GM04503 (cell line): ENCODE results near the gene CDK5.

Experiments used
- DNase-seq: peaks from one replicate; pipeline ENCODE4 v3.0.0-alpha.2; 2012; ENCODE audit warnings: low read depth

CDK5 gene

GRCh38 chr7:151071032-151071866 is 13.6 kb upstream of the CDK5 start:
- no peak for DNase-seq

DNA sequence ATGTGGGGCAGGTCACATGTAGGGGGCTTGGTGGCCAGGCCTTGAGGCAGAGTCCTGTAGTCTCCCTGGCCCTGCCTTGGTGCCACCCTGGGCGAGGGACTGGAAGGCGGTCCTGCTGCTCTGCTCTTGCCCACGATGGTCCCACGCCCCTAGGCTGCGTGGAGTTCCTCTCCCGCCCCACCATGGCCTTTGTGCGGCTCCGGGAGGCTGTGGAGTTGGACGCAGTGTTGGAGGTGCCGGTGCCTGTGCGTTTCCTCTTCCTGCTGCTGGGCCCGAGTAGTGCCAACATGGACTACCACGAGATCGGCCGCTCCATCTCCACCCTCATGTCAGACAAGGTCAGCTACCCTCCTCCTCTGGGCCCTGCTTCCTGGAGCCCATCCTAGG is 12.9 kb upstream of the CDK5 start:
- no peak for DNase-seq

DNA sequence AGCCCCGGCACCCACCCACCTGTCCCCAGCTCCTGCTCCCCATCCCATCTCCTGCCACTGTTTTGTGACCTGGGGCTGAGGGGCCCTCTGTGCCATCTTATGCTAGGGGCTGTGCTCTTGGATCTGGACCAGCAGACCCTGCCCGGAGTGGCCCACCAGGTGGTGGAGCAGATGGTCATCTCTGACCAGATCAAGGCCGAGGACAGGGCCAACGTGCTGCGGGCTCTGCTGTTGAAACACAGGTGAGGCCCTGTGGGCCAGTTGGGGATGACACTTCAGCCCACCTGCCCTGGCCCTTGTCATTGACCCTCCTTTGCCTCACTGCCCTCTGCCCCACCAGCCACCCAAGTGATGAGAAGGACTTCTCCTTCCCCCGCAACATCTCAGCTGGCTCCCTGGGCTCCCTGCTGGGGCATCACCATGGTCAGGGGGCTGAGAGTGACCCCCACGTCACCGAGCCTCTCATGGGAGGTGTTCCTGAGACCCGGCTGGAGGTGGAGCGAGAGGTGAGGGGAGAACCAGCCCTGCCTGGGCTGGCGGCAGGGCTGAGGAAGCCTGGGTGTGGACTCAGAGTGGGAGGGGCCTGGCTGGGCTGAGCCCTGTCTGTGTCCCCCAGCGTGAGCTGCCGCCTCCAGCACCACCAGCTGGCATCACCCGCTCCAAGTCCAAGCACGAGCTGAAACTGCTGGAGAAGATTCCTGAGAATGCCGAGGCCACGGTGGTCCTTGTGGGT is 12.3 kb upstream of the CDK5 start:
- DNase-seq, result no peak

DNA sequence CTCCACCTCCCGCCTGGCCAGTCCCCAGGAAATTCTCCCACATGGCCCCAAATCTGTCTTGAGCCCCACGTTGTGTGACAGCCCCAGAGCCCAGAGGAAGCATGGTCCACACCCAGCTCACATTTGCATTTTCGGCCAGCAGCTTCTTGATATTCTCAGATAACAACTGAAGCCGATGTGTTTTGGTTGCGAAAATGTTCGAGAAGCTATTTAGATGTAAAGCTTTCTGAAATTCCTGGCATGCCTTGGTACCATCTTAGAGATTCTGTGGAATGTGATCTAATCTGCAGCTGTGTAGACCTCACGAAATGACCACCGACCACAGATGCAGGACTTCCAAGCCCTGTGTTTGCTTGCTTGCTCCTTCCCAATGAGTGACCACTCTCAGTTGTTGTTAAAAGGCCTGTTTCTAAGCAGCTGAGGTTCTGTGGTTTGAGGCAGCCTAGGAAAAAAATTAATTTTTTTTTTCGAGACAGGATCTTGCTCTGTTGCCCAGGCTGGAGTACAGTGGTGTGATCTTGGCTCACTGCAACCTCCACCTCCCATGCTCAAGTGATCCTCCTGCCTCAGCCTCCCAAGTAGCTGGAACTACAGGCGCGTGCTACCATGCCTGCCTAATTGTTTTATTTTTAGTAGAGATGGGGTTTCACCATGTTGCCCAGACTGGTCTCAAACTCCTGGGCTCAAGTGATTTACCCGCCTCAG is 10.5 kb upstream of the CDK5 start:
- DNase-seq, result no peak

DNA sequence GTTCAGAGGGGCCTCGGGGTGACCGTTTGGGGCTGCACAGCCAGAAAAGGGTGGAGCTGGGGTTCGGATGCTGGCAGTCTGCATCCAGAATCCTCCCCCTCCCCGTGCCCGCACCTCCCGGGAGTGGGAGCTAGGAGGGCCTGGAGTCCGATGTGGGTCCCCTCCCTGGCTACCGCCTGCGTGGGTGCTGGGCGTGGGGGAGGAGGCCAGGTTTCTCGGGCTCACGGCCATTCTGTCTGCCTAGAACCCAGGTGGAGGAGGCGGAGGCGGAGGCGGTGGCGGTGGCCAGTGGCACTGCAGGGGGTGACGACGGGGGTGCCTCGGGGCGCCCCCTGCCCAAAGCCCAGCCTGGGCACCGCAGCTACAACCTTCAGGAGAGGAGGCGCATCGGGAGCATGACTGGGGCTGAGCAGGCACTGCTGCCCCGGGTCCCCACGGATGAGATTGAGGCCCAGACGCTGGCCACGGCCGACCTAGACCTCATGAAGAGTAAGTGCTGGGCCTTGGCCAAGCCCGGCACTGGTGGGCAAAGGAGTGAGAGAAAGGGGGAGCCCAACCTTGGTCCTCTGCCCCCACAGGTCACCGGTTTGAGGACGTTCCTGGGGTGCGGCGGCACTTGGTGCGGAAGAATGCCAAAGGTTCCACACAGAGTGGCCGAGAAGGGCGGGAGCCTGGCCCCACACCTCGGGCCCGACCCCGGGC is 8.7 kb upstream of the CDK5 start:
- no peak for DNase-seq

DNA sequence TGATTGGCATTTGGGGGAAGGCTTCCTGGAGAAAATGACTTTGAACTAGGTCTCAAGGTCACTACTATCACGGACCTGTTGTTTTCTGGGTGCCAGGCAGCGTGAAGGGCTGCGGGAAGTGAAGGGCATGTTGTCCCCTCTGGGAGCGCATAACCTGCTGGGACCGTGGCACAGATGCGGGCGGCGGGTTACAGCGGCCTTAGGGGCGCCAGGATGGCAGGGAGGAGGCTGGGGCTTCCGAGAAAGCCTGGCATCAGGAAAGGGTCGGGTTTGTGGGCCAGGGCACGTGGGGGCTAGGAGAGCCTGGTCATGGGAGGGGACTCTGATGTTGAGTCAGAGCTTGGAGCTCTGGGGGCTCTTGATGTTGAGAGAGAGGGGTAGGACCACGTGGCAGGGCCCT is 7.8 kb upstream of the CDK5 start:
- no peak for DNase-seq

- DNase-seq, result no peak
Observed at GRCh38 chr7:151064993-151065392, 7.3 kb upstream of the CDK5 start.

GRCh38 chr7:151064454-151064853 is 6.8 kb upstream of the CDK5 start:
- DNase-seq, result no peak

GRCh38 chr7:151063212-151063561 is 5.5 kb upstream of the CDK5 start:
- no peak for DNase-seq

DNA sequence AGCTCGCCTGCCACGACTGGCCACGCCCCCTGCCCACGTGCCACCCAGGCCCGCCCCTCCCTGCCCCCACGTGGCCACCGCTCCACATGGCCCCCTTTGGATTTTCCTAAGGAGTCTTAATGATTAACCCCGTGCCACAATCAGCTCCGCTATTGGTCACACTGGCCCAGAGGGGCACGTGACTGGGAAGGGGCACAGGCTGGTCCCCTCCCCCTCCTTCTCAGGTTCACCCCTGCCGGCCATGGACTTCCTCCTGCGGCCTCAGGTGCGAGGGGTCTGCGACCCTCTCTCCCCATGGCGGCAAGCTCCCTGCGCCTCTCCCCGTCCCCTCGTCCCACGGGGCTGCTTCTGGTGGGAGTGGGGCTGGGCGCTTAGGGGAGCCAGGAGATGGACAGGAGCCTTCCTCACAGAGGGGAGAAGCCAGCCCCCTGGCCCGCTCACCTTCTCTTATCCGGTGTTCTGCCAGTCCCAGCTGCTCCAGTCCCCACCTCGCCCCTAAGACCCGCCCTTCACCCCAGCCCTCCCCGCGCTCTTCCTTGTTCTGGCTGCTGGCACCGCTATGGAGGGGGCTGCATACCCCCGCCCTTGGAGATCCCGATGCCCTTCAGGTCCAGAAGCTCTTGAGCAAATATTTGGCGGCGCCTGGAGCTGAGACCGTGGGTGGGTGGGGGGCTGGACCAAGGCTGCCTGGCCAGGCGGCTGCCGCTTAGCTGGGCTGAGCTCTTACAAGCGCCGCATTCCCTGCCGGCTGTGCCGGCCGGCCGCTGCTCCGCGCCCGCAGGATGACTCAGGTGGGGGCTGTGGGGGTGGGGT is 4.9 kb upstream of the CDK5 start:
- DNase-seq, result no peak

GRCh38 chr7:151062111-151062398 is 4.4 kb upstream of the CDK5 start:
- no peak for DNase-seq

DNA sequence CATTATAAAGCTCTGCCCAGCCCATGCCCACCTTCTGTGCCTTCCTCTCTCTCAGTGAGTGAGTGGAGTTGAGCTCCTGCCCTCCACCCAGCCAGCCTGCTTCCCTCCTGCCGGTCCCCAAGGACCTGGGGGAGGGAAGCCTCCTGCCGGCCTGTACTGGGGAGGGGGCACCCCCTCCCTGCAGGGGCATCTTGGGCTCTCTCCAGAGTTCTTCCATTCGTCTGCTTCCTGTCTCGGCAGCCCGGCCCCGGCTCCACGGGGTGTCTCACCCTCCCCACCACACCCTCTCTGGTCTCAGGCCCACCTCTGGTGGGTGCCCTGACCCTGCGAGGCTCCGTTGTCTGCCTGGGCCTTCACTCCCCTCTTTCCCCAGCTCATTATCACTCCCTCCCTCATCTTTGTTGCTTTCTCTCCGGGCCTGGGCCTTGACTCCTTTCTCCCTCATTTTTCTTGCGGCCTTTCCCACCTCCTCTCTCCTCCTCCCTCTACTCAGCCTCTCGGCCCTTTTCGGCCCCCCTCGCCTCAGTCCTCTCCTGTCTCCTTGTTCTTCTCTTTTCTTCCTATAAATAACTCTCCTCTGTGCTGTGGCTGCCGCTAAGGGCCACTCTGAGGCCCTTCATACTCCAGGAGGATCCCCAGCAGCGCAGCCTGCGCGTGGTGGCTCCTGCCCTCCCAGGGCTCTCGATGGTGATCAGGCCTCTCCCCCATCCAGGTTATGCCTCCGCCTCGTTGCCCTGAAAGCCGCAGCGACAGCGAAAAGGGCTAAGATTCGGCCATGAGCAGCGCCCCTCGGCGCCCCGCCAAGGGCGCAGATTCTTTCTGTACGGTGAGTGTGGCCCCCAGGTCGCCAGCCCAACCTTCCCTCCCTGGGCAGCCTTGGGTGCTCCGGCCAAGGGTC is 3.8 kb upstream of the CDK5 start:
- DNase-seq, result no peak

DNA sequence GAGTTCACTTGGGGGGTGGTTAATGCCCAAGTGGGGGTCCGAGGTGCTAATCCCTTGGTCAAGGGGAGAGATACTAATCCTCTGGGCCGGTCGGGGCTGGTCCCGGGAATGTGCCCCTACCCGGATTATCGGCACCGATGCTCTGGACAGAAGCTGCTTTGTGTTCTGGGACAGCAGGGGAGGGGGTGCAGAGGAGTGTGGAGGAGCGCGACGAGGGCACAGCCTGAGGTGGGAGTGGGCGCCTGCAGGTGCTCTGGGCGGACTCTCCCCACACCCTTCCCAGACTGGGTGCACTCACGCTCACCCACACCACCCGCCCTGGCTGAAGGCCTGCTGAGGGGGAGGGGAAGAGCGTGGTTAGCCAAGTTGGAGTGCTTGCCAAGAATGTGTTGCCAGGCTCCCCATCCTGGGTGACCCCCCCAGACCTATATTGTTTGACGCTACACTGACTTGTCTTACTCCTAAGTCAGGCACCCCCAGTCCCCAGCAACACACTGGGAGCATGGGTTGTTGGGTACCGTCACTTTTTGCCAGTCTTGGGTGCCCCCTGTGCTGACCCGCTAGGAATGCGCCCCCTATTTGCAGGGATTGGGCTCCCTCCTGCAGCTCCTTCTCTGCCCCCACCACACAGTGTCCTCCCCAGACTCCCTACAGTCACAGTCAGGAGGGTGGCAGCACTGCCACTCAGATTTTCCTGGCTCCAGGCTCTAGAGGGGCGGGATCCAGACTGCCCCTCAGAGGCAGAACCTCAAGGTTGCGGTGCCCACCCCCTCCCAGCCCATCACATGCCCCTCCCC is 2.9 kb upstream of the CDK5 start:
- DNase-seq, result no peak

GRCh38 chr7:151060113-151060415 is 2.4 kb upstream of the CDK5 start:
- no peak for DNase-seq

GRCh38 chr7:151059367-151060112 is 1.8 kb upstream of the CDK5 start, which contains the start of gene SLC4A2:
SLC4A2 (plus strand) TSS chr7:151059589; CDS start chr7:151061988, 2,399 bp downstream.
- DNase-seq, result no peak

- no peak for DNase-seq
Observed at GRCh38 chr7:151058781-151059366, 1.2 kb upstream of the CDK5 start.

GRCh38 chr7:151057989-151058780 is 488 bp upstream of the CDK5 start:
- peak; percentile 98 for DNase-seq
